Sigmoid colon (tissue), 7 donors: Measurements from ENCODE around the gene TMEM256. TPM values are rescaled to one million over a fixed set of nuclear protein-coding genes. Genes with fewer than 3 reads are reported as not detected.
A peak's percentile ranks its signal among the peaks of the same experiment; 100 is the strongest.

Experiments
- DNase-seq: peaks from one replicate; pipeline ENCODE4 v3.0.0-alpha.2; 2019
- H3K27ac ChIP-seq, 4 donors: fragments of 200-600 bp; sonication (generic); one replicate each; pipeline ENCODE4 v1.5.1; 2016 to 2019; ENCODE audit warnings: mild to moderate bottlenecking in 1 of 4
- H3K27me3 ChIP-seq, 3 donors: fragments of 200-600 bp; sonication (generic); one replicate each; pipeline ENCODE4 v1.5.1; 2019; ENCODE audit warnings: mild to moderate bottlenecking in 1 of 3
- H3K36me3 ChIP-seq, 4 donors: fragments of 200-600 bp; sonication (generic); one replicate each; pipeline ENCODE4 v1.5.1; 2016 to 2019
- H3K4me1 ChIP-seq, 4 donors: fragments of 200-600 bp; sonication (generic); one replicate each; pipeline ENCODE4 v1.5.1; 2017 to 2019
- H3K4me3 ChIP-seq, 4 donors: fragments of 200-600 bp; sonication (generic); one replicate each; pipeline ENCODE4 v1.5.1; 2017 to 2019; ENCODE audit warnings: mild to moderate bottlenecking in 2 of 4, moderate library complexity in 1 of 4
- H3K9me3 ChIP-seq, 4 donors: fragments of 200-600 bp in 3 of 4; sonication (generic) in 3 of 4; one replicate each; pipeline versions ENCODE4 v1.5.1 to v1.6.1; 2013 to 2019
- EP300 ChIP-seq, 4 donors: sonication (generic); formaldehyde crosslinking; IDR thresholded peaks; one replicate each; pipeline ENCODE4 v1.6.1; 2017; ENCODE audit warnings: antibody characterized with exemption in 4 of 4
- POLR2A ChIP-seq, 2 donors: fragments of 450-650 bp; IDR thresholded peaks; one replicate each; pipeline ENCODE4 v1.6.1; 2016; ENCODE audit warnings: antibody characterized with exemption in 2 of 2, mild to moderate bottlenecking in 2 of 2, moderate library complexity in 2 of 2
- POLR2AphosphoS5 ChIP-seq, 4 donors: sonication (generic); formaldehyde crosslinking; IDR thresholded peaks; one replicate each; pipeline ENCODE4 v1.6.1; 2017; ENCODE audit warnings: antibody characterized with exemption in 4 of 4
- WGBS, 2 donors: extraction: QIAGEN DNeasy Blood & Tissue Kit; methylation state at CpG; one replicate each; pipeline ENCODE4 v1.1.7; 2013; 5-methylcytosine and 5-hydroxymethylcytosine counted together
- intact Hi-C: fragments of 100-400 bp; cut with DNase I; formaldehyde crosslinking; loops from one replicate; pipeline ENCODE4 v1.15.1; 2023
- polyA plus RNA-seq, 3 donors: library from polyadenylated mRNA; stranded (reverse); fragments of 200-250 nt; gene quantifications; one replicate each; pipeline ENCODE4 v1.2.3, GENCODE V29; 2013
- total RNA-seq, 4 donors: library from RNA; depleted of rRNA; stranded (reverse); fragments of >200 nt; gene quantifications; one replicate each; pipeline ENCODE4 v1.1.0, GENCODE V29; 2016
- TF ChIP-seq, protein P1 (sequence below), 4 experiments: fragments of 450-650 bp in 3 of 4; fragments of 200-600 bp in 1 of 4; IDR thresholded peaks; one replicate each; pipeline ENCODE4 v1.5.1; 2016 to 2019; ENCODE audit warnings: antibody characterized with exemption in 4 of 4, mild to moderate bottlenecking in 3 of 4, moderate library complexity in 2 of 4
- donor health status: healthy with polysubstance abuse.
- donor health status: Bipolar disorder and iron deficiency.
- donor health status: healthy.

The TMEM256 gene
- total and polyA plus RNA-seq, 7 donors = 19.0 to 357 (median 150) TPM

DNA sequence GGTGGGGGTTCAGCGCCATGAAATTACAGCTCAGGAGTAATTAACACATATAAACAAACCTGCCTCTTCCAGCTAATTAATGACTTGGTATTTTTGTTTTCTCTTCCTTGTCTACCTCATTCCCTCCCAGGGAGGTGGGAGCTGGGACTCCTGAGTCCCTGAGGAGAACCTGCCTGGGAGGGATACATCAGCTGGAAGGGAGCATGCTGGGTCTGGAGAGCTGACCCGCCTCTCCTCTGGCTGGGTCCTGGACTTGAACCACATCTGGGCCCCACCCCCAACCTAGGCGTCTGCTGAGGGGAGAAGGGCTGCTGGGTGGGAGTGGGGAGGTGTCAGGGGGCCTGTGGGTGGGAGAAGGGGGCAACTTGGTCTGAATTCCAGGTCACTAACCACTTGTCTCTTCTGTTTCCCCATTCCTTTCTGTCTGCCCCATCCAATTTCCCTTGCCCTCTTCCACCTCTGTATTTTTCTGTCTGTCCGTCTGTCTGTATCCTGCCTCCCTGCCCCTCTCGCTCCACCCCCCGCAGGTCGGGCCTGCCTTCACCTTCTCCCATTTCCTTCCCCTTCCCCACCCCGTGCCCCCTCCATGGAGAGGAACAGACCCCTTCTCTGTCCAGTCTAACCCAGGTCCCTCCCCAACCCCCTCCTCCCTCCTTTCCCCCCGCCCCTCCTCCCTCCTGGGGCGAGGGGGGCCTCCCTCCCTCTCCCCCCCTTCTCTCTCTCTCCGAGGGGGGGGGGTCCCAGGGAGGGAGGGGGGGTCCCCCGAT lies 3.8 kb upstream of the TMEM256 start, which contains the start of gene NLGN2:
TSS of gene NLGN2 (plus strand) at position 361 of the 767 bp plus-strand sequence. CDS start 411 bp downstream, outside the sequence.
- DNase-seq = no peak
- intact Hi-C loops = loop anchor here (10.0 kb wide), 1 partner anchor 763 kb away; the partner anchor contains the start of genes KIAA0753 and TXNDC17
- H3K27ac ChIP-seq = no peak within 1 kb of the TSS

DNA sequence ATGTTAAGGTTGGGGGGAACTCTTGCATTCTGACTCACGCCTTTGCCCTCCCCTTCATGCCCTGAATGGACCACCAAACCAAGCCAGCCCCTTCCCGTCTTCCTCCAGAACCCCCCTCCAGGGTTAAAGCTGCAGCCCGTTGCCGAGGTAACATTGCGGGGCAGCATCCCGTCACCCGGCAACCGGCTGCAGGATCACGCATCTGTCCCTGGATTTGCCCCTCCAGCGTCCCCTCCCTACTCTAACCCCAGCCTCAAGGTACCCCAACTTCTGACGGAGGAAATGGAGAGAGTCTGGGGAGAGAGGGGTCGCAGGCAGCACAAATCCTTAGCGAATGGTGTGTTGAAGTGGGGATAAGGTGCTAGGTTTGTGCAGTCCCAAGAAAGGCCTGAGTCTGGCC lies 3.2 kb upstream of the TMEM256 start:
- intact Hi-C loops = loop anchor here (10.0 kb wide), 1 partner anchor 762 kb away; the partner anchor contains the start of genes KIAA0753 and TXNDC17

More for the DNA sequence above, 3.8 kb upstream of the TMEM256 start, which contains the start of gene NLGN2:
- H3K36me3 ChIP-seq = peaks cover 0 to 28% (median 7%) of the 10 kb centered on the region in 4 donors
- TF ChIP-seq POLR2AphosphoS5 (IDR thresholded peaks at IDR 0.05) (no peak), EP300 (IDR thresholded peaks at IDR 0.05) (no peak), POLR2A (IDR thresholded peaks at IDR 0.05) (no peak)
- TF ChIP-seq, protein P1, sequence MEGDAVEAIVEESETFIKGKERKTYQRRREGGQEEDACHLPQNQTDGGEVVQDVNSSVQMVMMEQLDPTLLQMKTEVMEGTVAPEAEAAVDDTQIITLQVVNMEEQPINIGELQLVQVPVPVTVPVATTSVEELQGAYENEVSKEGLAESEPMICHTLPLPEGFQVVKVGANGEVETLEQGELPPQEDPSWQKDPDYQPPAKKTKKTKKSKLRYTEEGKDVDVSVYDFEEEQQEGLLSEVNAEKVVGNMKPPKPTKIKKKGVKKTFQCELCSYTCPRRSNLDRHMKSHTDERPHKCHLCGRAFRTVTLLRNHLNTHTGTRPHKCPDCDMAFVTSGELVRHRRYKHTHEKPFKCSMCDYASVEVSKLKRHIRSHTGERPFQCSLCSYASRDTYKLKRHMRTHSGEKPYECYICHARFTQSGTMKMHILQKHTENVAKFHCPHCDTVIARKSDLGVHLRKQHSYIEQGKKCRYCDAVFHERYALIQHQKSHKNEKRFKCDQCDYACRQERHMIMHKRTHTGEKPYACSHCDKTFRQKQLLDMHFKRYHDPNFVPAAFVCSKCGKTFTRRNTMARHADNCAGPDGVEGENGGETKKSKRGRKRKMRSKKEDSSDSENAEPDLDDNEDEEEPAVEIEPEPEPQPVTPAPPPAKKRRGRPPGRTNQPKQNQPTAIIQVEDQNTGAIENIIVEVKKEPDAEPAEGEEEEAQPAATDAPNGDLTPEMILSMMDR (IDR thresholded peaks at IDR 0.05) = no peak
- WGBS, 2 donors = 32 to 44% methylated on average over 11 to 12 of the region's 12 CpGs
- no peaks in the 10 kb centered on the region for H3K9me3 ChIP-seq
- H3K4me1 ChIP-seq = peaks cover 0 to 33% (median 26%) of the 10 kb centered on the region in 4 donors
- H3K27me3 ChIP-seq = no peaks in the 10 kb centered on the region
- H3K4me3 ChIP-seq = no peak within 1 kb of the TSS

DNA sequence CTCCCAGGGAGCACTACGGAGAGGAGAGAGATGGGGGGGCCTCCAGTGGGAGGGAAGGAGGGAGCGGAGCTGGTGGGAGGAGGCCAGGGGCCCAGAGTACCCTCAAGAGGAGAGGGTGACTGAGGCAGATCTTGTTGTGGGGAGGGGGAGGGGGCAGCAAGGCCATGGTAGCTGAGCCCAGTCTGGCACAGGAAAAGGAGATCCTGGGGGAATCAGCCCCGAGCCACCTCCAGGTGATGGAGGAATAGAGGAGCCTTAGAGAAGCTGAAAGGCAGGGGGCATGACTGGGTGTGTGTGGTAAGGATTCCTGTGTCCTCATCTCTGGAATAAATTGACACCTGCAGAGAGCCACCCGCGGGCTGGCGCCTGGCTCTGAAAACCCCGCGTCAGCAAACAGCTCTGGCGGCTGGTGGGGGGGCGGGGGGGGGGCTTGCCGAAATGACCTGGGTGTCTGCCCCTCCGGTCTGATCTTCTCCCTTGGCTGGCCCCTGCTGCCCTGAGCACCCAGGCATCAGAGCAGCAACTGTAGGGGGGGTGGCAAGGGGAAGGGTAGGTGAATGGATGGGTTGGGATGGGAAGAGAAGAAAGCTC lies 2.4 kb upstream of the TMEM256 start:
- Histone ChIP-seq H3K36me3 (peaks cover 0 to 28% (median 7%) of the 10 kb centered on the region in 4 donors), H3K4me1 (peaks cover 0 to 41% (median 34%) of the 10 kb centered on the region in 4 donors), H3K9me3 (no peaks in the 10 kb centered on the region), H3K4me3 (peak overlapping the region in 2 of 4 donors; percentile 81 to 89), H3K27ac (peak overlapping the region; percentile 88 to 95 (median 92)), H3K27me3 (no peaks in the 10 kb centered on the region)
- TF ChIP-seq EP300 (IDR thresholded peaks at IDR 0.05) = no peak
- TF ChIP-seq POLR2A (IDR thresholded peaks at IDR 0.05) = no peak
- TF ChIP-seq, protein P1 (IDR thresholded peaks at IDR 0.05) = no peak
- TF ChIP-seq POLR2AphosphoS5 (IDR thresholded peaks at IDR 0.05) = no peak
- 25 to 57% methylated on average over 12 of the region's 12 CpGs for WGBS, 2 donors
- DNase-seq = no peak
- intact Hi-C loops = loop anchor here (10.0 kb wide), 1 partner anchor 762 kb away; the partner anchor contains the start of genes KIAA0753 and TXNDC17

More for the DNA sequence above, 3.2 kb upstream of the TMEM256 start:
- H3K9me3 ChIP-seq = no peaks in the 10 kb centered on the region
- peaks cover 0 to 28% (median 7%) of the 10 kb centered on the region in 4 donors for H3K36me3 ChIP-seq
- 83 to 84% methylated on average over 13 of the region's 13 CpGs for WGBS, 2 donors
- H3K27ac ChIP-seq = no peak overlapping the region
- H3K27me3 ChIP-seq = no peaks in the 10 kb centered on the region
- DNase-seq = no peak
- H3K4me3 ChIP-seq = no peak overlapping the region
- no peak for TF ChIP-seq POLR2A (IDR thresholded peaks at IDR 0.05)
- peaks cover 0 to 39% (median 32%) of the 10 kb centered on the region in 4 donors for H3K4me1 ChIP-seq

DNA sequence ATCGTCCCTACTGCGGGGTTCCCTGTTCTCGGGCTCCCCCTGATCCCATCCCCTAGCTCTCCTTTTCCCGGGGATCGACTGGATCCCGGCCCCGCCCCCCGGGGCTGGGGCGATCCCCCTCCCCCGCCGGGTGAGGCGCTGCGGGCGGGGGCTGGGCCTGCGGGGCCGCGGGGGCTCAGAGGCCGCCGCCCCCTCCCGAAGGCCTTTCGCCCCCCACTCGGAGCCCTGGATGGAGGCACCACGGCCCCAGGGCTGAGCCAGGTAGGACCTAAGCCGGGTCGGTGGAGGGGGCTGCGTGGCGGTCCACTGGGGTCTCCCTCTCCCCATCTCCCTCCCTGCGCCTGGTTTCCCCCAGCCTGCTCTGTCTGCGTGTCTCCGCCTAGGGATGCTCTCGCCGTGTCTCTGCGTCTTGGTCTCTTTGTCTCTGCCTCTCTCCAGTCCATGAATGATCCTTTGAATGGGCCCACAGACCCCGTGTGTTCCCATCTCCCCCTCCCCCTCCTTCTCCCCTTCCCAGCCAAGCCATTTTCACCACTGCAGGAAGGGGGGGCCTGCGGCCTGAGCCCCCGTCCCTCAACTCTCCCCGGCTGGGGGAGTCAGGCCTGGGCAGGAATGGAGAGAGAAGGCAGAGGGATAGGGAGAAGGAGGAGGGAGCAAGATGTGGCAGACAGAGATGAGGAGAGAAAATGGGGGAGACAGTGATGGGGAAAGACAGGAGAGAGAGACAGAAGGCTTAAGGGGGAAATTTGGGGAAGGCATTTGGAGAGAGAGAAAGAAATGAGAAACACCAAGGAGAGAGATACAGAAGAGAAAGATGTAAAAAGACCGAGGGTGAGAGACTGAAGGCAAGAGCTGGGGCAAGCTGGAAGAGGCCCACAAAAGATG lies 1.7 kb upstream of the TMEM256 start:
- intact Hi-C loops = loop anchor here (2.0 to 10.0 kb wide), 4 partner anchors 31 to 761 kb away; partner anchors contain the start of genes KIAA0753 and TXNDC17
- DNase-seq = no peak
- Histone ChIP-seq H3K36me3 (peaks cover 0 to 26% (median 6%) of the 10 kb centered on the region in 4 donors), H3K9me3 (no peaks in the 10 kb centered on the region), H3K4me3 (peak overlapping the region; percentile 70 to 93 (median 85)), H3K4me1 (peaks cover 0 to 45% (median 34%) of the 10 kb centered on the region in 4 donors), H3K27me3 (no peaks in the 10 kb centered on the region), H3K27ac (peak overlapping the region; percentile 88 to 95 (median 92))
- WGBS, 2 donors = 10 to 18% methylated on average over 38 of the region's 38 CpGs
- TF ChIP-seq POLR2A (IDR thresholded peaks at IDR 0.05) = no peak
- TF ChIP-seq, protein P1 (IDR thresholded peaks at IDR 0.05) = no peak
- no peak for TF ChIP-seq POLR2AphosphoS5 (IDR thresholded peaks at IDR 0.05)
- TF ChIP-seq EP300 (IDR thresholded peaks at IDR 0.05) = no peak
